Right lobe of liver (tissue), 4 donors: ENCODE measurements around the gene UCK2.

ENCODE experiments used
- POLR2A ChIP-seq: fragments of 450-650 bp; IDR thresholded peaks from one replicate; pipeline ENCODE4 v1.6.1; 2017; ENCODE audit warnings: antibody characterized with exemption, mild to moderate bottlenecking
- TF ChIP-seq, protein P1 (sequence below), 4 donors: fragments of 200-600 bp in 3 of 4; fragments of 450-650 bp in 1 of 4; IDR thresholded peaks; one replicate each; pipeline versions ENCODE4 v1.5.1 to v1.8.0; 2016 to 2022; ENCODE audit warnings: antibody characterized with exemption in 4 of 4, mild to moderate bottlenecking in 2 of 4
- donor health status: DM: no; HTN: no; CAD: no.
- donor health status: DM: no; HTN: no; CAD: no.
- donor health status: DM: no; HTN: yes; CAD: no.

DNA sequence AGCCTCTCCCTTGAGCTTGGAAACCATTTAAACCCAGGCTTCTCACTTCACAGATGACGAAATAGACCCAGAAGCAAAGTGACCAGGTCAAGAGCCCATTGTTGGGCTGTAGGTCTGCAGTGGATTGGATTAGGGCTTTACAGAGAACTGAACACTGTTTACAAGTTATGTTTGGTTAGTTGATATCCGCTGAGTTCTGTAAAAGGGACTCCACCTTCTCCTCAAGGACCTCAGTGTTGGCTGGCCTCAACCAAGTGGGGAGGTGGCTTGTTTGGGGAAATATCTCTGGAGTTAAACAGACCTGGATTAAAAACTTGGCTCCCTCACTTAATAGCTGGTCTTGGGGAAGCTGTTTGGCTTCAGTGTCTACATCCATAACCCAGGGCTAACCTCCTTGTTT is 88.1 kb downstream of the UCK2 start:
- TF ChIP-seq POLR2A = no peak
- TF ChIP-seq, protein P1, sequence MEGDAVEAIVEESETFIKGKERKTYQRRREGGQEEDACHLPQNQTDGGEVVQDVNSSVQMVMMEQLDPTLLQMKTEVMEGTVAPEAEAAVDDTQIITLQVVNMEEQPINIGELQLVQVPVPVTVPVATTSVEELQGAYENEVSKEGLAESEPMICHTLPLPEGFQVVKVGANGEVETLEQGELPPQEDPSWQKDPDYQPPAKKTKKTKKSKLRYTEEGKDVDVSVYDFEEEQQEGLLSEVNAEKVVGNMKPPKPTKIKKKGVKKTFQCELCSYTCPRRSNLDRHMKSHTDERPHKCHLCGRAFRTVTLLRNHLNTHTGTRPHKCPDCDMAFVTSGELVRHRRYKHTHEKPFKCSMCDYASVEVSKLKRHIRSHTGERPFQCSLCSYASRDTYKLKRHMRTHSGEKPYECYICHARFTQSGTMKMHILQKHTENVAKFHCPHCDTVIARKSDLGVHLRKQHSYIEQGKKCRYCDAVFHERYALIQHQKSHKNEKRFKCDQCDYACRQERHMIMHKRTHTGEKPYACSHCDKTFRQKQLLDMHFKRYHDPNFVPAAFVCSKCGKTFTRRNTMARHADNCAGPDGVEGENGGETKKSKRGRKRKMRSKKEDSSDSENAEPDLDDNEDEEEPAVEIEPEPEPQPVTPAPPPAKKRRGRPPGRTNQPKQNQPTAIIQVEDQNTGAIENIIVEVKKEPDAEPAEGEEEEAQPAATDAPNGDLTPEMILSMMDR (IDR thresholded peaks at IDR 0.05) = no peak
